Measurements from ENCODE around the gene PHLPP1.
"Not testable (repeated sequence)": the region's sequence is repeated elsewhere in the genome, so short reads cannot be mapped to it uniquely, and the experiment has no call there.

Gene PHLPP1

GRCh38 chr18:62776024-62776570 lies 60.8 kb downstream of the PHLPP1 start:
- DNase-seq, result no peak

GRCh38 chr18:62777814-62778213 lies 62.5 kb downstream of the PHLPP1 start:
- no peak for DNase-seq

- no peak for DNase-seq
Observed at GRCh38 chr18:62778976-62779869, 63.9 kb downstream of the PHLPP1 start.

- no peak for DNase-seq
Observed at GRCh38 chr18:62781262-62781661, 65.9 kb downstream of the PHLPP1 start.

- DNase-seq, result no peak
Observed at GRCh38 chr18:62781893-62782292, 66.6 kb downstream of the PHLPP1 start.

GRCh38 chr18:62784338-62784965 lies 69.1 kb downstream of the PHLPP1 start:
- DNase-seq, result no peak

- DNase-seq, result no peak
Observed at GRCh38 chr18:62784966-62785413, 69.6 kb downstream of the PHLPP1 start.

GRCh38 chr18:62786689-62787088 lies 71.3 kb downstream of the PHLPP1 start:
- DNase-seq, result no peak

GRCh38 chr18:62788111-62788510 lies 72.8 kb downstream of the PHLPP1 start:
- DNase-seq, result no peak

- DNase-seq, result no peak
Observed at GRCh38 chr18:62788876-62789275, 73.5 kb downstream of the PHLPP1 start.

GRCh38 chr18:62790871-62791772 lies 75.8 kb downstream of the PHLPP1 start:
- DNase-seq, result no peak

GRCh38 chr18:62792016-62792415 lies 76.7 kb downstream of the PHLPP1 start:
- no peak for DNase-seq

- no peak for DNase-seq
Observed at GRCh38 chr18:62795813-62796212, 80.5 kb downstream of the PHLPP1 start.

- DNase-seq, result no peak
Observed at GRCh38 chr18:62796216-62796621, 80.9 kb downstream of the PHLPP1 start.

GRCh38 chr18:62797329-62797728 lies 82.0 kb downstream of the PHLPP1 start:
- DNase-seq, result no peak

GRCh38 chr18:62799977-62800376 lies 84.6 kb downstream of the PHLPP1 start:
- no peak for DNase-seq

- DNase-seq, result no peak
Observed at GRCh38 chr18:62802523-62802922, 87.2 kb downstream of the PHLPP1 start.

- DNase-seq, result no peak
Observed at GRCh38 chr18:62807396-62807795, 92.1 kb downstream of the PHLPP1 start.

GRCh38 chr18:62808123-62808522 lies 92.8 kb downstream of the PHLPP1 start:
- no peak for DNase-seq

GRCh38 chr18:62809445-62809844 lies 94.1 kb downstream of the PHLPP1 start:
- DNase-seq, result not testable (repeated sequence)

GRCh38 chr18:62809900-62810299 lies 94.6 kb downstream of the PHLPP1 start:
- no peak for DNase-seq

- no peak for DNase-seq
Observed at GRCh38 chr18:62810682-62811081, 95.3 kb downstream of the PHLPP1 start.

GRCh38 chr18:62811674-62812073 lies 96.3 kb downstream of the PHLPP1 start:
- no peak for DNase-seq

Measured in activated effector memory CD4-positive, alpha-beta T cell treated with Interleukin-2 at 50 U/mL for 16 hours (primary cell).